Renal cortex interstitium (tissue), 15 donors: ENCODE results near the gene GPR84. TPM values are rescaled to one million over a fixed set of nuclear protein-coding genes. Genes with fewer than 3 reads are reported as not detected.

Source experiments
- DNase-seq, 11 donors: peaks; one replicate each; pipeline ENCODE4 v3.0.0-alpha.2; 2013; ENCODE audit warnings: low read depth in 9 of 11, low spot score in 4 of 11; ENCODE audit errors: extremely low read depth in 1 of 11
- long read RNA-seq, 16 experiments: transcript quantifications; one replicate each; lab custom pipeline, GENCODE V29; 2026
- polyA plus RNA-seq, 3 donors: library from polyadenylated mRNA; unstranded; fragments of 120-200 nt; gene quantifications; one replicate each; pipeline ENCODE4 v1.2.1, GENCODE V29; 2013; ENCODE audit not compliant: insufficient read length in 3 of 3

Gene GPR84
- under 1 TPM; 0.07 to 0.45 (median 0.20) TPM for polyA plus RNA-seq
- long read RNA-seq, donor 1: 0 reads
- long read RNA-seq, donor 2: 0 reads
- long read RNA-seq, donor 3, partial matches to known transcripts: 0 of 1 reads
- long read RNA-seq, donor 3, other reads (novel, unspliced or antisense): 0 of 1 reads
- long read RNA-seq, donor 4: 0 reads
- long read RNA-seq, donor 5: 0 reads
- long read RNA-seq, donor 6: 0 reads
- long read RNA-seq, donor 7: 0 reads
- long read RNA-seq, donor 8, partial matches to known transcripts: 0 of 1 reads
- long read RNA-seq, donor 8, other reads (novel, unspliced or antisense): 0 of 1 reads
- long read RNA-seq, donor 9: 0 reads
- long read RNA-seq, donor 10: 0 reads
- long read RNA-seq, donor 11: 0 reads
- long read RNA-seq, donor 12: 0 reads
- long read RNA-seq, donor 13: 0 reads
- long read RNA-seq, donor 14: 0 reads
- long read RNA-seq, donor 15, partial matches to known transcripts: 0 of 1 reads
- long read RNA-seq, donor 15, other reads (novel, unspliced or antisense): 0 of 1 reads
- long read RNA-seq, donor 16: 0 reads

GRCh38 chr12:54364413-54364812 is at the start of gene GPR84:
TSS of gene GPR84 (minus strand) at chr12:54364486. CDS start at chr12:54363851, 635 bp downstream.
- no peak for DNase-seq

DNA sequence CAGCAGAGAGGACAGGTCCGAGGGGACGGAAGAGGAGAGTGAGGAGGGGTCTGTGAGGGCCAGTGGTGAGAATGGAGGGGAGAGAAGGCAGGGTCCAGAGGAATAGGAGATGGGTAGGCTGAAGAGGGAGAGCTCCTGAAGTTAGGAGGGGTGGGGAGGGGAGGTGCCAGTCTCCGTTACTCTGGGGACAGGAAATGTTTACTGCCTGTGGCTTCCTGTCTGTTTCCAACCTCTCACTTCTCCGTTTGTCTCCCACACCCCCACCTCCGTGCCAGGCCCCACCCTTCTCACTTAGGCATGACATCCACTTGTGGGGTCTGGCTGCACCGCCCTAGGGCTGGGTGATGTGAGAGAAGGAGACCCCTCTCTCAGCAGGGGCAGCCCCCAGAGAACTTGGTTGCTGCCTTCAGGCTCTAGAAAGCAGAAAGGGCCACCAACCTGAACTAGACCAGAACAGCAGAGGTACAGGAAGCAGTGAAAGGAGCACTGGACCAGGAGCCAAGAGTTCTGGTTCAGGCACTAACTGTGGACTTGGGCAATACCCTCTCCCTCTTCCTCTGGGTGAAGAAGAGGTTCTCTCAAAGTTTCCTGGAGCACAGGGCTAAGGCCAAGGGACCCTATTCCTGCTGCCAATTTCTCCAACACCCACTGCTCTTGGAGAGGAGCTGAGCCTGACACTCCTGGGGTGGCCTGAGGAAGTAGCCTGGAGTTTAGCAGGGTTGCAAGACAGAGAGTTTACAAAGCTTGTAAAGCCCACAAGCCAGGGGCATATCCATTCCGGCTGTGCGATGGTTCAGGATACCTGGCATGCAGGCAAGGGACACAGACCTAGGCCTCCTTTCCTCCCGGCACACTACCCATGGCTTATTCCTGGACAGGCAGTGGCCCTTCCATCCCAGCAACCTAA is 49.3 kb upstream of the GPR84 start:
- DNase-seq: no peak

DNA sequence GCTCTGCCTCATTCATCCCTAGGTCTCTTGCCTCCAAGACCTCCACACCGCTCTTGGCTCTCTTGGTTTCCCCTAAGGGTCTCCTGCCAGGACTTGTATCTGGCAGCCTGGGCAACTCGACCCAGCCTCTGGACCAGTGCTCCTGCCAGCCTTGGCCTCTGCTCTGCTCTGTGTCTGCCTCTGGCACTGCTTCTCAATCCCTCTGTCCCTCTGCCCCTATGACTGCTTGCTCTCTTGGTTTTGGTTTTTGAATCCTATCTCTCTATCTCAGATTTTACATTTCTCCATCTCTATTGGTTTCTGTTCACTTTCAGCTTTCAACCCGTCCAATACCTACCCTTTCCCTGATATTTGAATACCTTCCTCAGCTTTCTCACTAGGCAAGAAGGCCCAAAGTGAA is 48.5 kb upstream of the GPR84 start:
- DNase-seq: no peak

DNA sequence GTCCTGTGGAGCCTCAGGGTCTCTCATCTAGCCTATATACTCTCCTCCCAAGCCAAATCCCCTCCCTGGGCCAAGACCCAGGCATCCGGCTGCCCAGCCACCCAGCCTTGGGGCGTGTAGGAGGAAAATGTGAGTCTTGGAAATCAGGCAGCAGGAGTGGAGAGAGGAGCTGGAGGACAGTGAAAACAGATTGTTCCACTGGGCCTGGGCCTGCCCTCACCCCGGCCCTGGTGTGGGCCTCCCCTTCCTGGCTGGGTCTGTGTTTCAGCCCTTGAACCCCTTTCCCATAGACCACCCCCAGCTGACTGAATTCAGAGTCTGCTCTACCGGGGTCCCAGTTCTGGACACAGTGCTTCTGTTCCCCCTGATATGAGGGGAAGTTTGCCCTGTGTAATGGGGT is 48.1 kb upstream of the GPR84 start:
- no peak for DNase-seq

DNA sequence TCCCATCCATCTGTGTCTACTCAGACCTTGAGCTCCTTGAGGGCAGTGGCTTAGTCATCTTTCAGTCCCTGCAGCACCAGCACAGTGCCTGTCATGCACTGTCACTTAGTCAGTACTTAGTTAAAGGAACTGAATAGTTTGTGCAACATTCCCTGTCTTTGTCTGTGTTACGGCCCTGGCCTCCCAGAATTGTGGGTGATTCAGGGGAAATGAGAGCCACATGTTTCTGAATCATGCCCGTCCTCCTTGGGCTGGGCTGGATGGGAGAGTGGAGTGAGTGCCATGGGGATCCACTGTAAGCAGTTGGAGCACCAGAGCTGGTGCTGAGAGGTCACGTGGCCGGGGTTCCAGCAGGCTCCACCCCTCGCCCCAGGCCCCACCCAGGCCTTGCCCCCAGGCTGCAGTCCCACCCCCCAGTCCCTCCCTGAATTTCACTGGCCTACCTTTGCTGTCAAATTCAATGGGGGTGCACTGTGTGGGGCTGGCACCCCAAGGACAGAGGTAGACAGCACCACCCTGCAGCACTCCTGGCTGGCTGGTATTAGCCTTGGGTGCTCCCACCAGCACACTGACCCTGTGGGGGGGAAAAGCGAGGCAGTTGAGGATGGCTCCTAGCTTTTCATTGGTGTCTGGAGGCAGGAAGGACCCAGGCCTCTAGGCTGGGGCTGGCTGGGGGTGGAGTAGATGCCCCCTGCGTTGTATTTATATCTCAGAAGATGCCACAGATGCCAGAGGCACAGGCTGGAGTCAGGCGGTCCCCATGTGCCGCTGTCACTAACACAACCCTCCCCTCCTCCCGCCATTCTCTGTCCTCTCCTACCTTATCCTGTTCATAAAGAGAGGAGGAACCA is 47.3 kb upstream of the GPR84 start:
- no peak for DNase-seq

- DNase-seq: no peak
These were observed 45.0 kb upstream of the GPR84 start for GRCh38 chr12:54409267-54409666.

GRCh38 chr12:54407183-54407905 is 43.1 kb upstream of the GPR84 start:
- no peak for DNase-seq

DNA sequence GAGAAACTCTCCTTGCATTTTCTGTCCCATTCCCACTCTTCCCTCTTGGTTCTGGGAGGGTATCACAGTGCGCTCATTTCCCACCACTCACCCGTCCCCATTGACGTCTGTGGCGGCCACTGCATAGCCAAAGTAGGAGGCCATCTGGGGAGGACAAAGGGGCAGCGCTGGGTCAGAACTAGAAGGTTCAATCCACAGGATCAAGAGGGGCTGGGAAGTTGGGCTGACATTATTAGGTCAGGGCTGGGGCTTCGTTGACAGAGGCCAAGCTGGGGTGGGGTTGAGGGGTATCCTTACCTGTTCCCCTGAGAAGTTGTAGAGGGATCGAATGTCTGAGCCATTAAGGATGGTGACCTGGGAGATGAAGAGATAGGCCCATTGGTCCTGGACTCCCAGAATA is 41.3 kb upstream of the GPR84 start:
- DNase-seq: no peak

- no peak for DNase-seq
These were observed 40.8 kb upstream of the GPR84 start for GRCh38 chr12:54405106-54405505.

GRCh38 chr12:54404061-54405004 is 40.0 kb upstream of the GPR84 start:
- peak in 1 of 11 donors; percentile 48 for DNase-seq

- DNase-seq: no peak
These were observed 36.8 kb upstream of the GPR84 start for GRCh38 chr12:54401119-54401518.

DNA sequence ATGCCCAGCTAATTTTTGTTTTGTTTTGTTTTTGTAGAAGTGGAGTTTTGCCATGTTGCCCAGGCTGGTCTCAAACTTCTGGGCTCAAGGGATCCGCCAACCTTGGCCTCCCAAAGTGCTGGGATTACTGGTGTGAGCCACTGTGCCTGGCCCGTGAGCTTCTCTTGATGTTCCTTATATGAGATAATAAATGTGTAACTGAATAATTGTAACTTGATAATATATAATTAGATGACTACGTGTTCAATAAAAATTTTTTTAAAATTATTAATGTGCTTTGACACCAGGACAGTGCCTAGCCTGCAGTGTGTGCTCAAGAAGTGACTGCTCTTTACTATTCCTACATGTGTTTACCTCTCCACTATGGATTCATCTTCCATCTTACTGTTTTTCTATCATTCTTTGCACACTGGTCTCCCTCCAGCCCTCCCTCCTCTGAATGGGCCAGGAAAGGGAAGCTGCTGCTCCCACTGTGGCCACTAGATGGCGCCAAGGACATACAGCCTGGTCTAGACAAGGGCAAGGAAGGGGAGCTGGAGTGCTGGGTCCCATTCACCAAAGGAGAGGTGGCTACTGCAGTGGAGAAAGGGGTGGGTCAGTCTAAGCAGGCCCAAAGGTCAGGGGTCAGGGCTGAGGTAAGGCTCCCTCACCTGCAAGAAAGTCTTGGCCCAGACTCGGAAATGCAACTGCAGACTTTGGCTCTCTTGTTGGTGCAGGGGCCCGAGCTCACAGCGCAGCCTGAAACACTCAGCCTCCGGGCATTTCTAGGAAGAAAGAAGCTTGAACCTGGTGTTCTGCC is 34.9 kb upstream of the GPR84 start:
- DNase-seq: peak in 9 of 11 donors; percentile 69 to 82 (median 77)

DNA sequence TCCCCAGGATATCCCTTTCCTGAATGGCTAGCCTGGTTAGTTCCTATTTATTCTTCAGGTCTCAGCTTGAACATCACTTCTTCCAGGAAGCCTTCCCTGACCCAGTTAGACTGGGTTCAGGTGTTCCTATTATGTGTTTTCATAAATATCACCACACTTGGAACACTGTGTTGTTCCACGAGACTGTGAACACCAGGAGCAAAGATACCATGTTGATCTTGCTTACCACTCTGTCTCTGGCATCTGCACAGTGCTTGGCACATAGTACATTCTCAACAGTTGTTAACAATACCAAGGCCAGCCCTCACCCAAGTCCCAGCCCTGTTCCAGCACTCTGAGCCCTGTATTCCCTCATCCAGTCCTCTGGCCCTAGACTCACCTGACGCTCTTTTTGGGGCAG is 33.9 kb upstream of the GPR84 start:
- DNase-seq: no peak

GRCh38 chr12:54397157-54397556 is 32.9 kb upstream of the GPR84 start:
- no peak for DNase-seq

DNA sequence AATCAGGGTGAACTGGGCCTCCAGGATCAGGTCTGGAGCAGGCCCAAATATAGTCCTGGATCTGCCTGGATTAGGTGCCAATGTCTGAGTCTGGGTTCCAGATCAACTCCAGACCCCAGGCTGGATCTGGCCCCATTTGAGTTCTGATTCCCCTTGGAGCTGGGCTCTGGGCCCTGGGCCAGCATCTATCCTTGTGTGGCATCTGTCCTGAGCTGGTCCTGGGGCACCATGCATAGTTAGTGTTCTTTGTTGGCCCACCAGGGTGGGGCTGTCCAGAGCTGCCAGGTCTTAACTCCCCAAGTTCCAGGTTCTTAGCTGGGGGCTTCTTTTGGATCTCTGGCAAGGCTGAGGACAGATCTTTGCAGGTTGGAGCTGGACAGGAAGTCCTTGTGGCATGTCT is 31.3 kb upstream of the GPR84 start:
- no peak for DNase-seq

- no peak for DNase-seq
These were observed 30.7 kb upstream of the GPR84 start for GRCh38 chr12:54394986-54395385.
